Activated CD4-positive, alpha-beta T cell treated with anti-CD3 and anti-CD28 coated beads, Interleukin-2, Interleukin-6, amounts not matched to agents 100 ng/mL and 50 ng/mL, durations not matched to agents 16 hours and 8 hours (primary cell): ENCODE data around the gene DEK.

Experiments
- DNase-seq: peaks from one replicate; pipeline ENCODE4 v3.0.0-alpha.2; 2020

Gene DEK

GRCh38 chr6:18264923-18265377 is 620 bp upstream of the DEK start:
- no peak for DNase-seq

DNA sequence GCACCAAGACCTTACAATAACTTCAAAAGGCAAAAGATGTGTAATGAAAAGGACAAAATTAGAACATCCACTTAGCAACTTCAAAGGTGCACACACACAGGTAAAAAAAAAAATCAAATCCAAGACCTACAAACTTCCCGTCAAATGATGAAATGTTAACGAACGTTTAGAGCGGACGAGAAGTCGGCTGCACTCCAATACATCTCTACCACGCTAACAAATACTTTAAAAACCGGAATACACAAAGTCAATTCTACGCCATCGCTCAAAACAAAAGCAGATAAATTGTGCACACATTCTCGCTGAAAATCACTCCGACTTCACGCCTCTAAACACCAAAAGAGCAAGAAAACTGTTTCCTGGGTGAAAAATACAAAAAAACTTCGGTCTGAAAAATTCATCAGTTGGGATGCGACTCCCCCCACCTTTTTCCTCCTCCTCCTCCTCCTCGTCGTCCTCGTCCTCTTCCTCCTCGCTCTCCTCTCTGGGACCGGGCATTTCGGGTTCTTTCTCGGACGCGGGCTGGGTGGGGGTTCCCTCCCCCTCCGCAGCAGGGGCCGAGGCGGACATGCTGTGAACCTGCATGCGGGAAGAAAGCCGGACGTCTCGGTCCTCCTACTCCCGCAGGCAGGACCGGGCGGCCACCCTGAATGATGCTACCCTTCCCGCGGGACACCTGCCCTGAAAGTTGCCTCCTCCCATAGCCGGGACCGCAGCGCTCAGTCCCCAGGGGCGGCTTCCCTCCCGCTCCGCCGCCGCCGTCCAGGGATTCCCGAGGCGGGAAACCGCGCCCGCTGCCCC is 712 bp downstream of the DEK start:
- peak; percentile 47 for DNase-seq

DNA sequence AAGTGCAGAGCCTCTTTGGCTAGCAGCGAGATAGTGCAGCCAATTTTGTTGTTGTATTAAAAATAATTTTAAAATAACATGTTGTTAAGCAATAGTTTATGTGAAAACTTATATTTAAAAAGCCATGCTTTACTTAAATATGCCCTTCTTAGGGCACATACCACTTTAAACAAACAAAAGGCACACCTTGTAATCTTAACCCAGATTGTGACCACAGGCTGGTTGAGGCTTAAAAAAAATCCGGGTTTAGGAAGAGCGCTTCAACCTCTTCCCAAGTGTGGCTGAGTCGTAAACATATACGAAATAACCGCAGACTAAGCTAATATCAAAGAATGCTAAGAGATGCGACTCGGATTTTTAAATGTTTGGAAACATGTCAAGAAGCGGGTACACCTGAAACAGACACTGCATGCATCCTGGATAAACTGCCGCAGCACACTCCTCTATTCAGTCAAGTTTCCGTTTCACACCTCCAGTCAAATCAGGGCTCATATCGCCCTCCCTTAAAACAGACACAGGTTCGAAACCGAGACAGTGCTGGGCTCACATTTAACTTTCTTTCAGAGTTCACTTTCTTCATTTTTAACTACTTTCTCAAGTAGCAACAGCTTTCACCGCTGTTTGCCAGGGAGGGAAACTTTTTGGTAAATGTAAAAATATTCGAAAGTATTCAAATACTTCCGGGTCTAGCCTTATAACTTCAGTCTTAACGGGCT is 1.5 kb downstream of the DEK start:
- peak; percentile 84 for DNase-seq

- DNase-seq: no peak
These were observed 2.5 kb downstream of the DEK start for GRCh38 chr6:18261877-18262276.

- DNase-seq: peak; percentile 50
These were observed 3.8 kb downstream of the DEK start for GRCh38 chr6:18260448-18261106.

DNA sequence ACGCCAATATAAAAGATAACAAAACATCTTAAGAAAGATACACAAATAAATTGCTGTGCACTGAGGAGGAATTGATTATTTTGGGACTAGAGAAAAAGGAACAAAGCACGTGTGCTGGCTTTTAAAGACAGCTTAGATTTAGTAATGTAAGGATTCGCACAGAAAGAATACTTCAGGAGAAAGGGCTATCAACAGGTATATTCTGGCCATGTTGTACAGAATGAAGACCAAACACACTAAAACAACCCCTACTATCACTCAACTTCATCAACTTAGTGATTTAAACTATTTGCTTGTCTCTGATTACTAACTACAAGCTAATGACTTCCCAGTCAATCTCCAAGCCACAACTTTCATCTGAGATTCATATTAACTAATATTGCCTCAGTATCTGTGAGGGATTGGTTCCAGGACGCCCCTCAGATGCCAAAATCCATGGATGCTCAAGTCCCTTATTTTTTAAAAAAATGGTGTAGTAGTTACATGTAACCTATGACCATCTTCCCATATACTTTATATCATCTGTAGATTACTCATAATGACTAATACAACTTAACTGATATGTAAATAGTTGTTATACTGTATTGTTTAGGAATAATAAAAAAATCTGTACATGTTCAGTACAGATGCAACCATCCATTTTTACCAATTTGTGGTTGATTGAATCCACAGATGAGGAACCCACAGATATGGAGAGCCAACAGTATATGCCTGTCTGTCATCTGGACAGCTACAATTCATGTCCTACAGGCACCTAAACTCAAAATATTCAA is 4.5 kb downstream of the DEK start:
- no peak for DNase-seq

- no peak for DNase-seq
These were observed 9.5 kb downstream of the DEK start for GRCh38 chr6:18254793-18255192.

GRCh38 chr6:18253635-18254034 is 10.7 kb downstream of the DEK start:
- no peak for DNase-seq

GRCh38 chr6:18249271-18249670 is 15.1 kb downstream of the DEK start:
- no peak for DNase-seq

DNA sequence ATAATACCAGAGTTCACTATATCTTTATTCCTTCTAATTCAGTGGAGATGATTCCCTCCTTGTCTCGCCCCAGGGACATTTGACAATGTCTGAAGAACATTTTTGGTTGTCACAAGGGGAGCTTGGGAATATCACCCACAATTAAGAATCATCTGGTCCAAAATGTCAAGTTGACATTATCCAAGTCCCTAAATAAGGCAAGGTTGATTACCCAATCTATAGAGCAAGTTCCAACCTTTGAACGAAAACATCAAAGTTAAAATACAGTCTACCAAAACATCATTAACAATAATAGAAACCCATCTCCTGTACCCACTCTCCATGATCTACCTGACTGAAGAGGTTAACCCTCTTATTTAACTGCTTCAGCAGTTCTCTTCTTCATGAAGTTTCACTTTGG is 15.6 kb downstream of the DEK start:
- no peak for DNase-seq

DNA sequence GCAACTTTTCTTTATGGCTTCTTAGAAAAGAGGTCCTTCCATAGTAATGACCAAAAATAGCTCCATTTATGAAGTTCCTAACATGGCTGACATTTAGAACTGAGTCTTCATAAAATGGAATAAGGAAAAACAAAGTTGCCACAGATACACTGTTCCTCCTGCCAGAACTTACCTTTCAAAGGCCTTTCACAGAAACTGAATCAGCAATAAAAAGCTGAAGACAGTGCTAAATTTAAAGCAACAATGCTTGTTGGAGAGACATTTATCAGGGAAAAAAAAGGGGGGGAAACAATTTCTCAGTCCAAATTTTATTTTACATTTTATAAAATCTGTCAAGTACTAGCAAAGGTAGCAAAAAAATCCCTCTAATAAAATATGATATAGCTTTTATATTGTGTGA is 17.3 kb downstream of the DEK start:
- DNase-seq: no peak

DNA sequence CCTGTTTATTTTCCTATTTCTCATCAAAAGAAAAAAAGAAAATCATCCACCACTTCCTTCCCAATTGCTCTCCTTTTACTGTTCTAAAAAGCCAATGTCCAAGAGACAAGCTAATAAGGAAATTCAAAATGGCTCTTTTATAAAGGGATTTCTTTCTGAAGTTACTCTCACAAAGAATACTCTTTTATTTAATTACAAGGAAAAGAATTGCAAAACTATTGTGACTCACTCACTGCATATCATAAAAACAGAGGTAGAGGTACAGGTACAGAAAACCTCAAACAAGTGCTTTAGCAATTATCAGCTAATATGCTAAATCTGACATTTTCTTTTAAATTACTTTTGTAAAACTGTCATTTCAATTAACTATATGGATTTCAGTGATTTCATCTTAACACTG is 18.1 kb downstream of the DEK start:
- no peak for DNase-seq

- DNase-seq: peak; percentile 69
These were observed 18.7 kb downstream of the DEK start for GRCh38 chr6:18245642-18246041.

GRCh38 chr6:18245079-18245478 is 19.3 kb downstream of the DEK start:
- no peak for DNase-seq

DNA sequence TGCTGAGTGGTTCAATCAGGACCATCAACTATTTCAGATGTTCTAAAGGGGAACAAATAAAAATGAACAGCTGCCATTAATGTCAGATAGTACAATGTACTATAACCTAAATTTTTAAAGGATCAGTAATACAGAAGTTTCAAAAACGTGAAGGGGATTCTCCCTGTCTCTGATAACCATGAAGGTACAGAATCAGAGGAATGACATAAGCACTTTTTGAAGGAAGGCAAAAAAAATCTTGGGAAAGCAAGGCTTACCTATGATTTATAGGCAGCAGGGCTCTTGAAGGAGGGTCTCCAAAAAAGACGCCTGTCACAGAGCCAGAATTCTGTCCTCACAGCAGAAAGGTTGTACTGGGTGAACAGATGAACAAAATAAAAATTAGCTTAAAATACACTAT is 20.1 kb downstream of the DEK start:
- DNase-seq: no peak

- DNase-seq: peak; percentile 18
These were observed 20.9 kb downstream of the DEK start for GRCh38 chr6:18243302-18243893.

- DNase-seq: no peak
These were observed 22.1 kb downstream of the DEK start for GRCh38 chr6:18242062-18242851.

GRCh38 chr6:18241208-18242038 is 22.9 kb downstream of the DEK start:
- DNase-seq: peak; percentile 15

GRCh38 chr6:18240230-18240629 is 24.1 kb downstream of the DEK start:
- DNase-seq: no peak

DNA sequence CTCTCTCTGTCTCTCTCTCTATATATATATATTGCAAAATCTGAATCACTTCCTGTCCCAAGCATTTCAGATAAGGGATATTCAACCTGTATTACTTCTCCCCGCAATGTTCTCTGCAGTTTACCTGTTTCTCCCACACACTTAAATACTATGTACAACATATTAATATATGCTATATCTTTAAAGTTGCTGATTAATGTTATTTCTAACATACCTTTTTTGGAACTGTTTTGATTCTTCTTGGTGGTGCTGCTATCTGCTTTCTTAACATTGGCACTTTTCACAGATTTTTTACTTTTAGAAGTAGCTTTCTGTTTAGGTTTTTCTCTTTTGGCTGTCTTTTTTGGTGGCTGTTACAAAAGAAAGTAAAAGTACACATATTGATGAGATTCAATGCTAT is 27.2 kb downstream of the DEK start:
- DNase-seq: no peak

DNA sequence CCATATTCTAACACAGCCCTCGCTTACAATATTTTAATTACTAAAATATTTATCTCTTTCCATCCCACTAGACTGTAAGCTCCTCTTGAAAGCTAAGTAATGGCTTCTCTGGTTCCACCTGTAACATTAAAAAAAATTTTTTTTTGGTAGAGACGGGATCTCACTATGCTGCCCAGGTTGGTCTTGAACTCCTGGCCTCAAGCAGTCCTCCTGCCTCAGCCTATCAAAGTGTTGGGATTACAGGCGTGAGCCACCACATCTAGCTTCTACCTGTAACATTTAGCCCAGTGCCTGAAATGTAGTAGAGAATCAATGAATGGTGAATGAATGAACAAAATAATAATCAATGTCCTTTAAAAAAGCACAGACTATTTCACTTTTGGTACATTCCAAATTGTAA is 28.8 kb downstream of the DEK start:
- DNase-seq: no peak
